Testis (tissue), 2 donors: ENCODE measurements around the gene CFHR4.

Experiments used
- POLR2A ChIP-seq: fragments of 450-650 bp; IDR thresholded peaks from one replicate; pipeline ENCODE4 v1.6.1; 2017; ENCODE audit warnings: antibody characterized with exemption, mild to moderate bottlenecking, moderate library complexity
- TF ChIP-seq, protein P1 (sequence below), 3 experiments: fragments of 450-650 bp in 2 of 3; fragments of 200-600 bp in 1 of 3; sonication (generic) in 1 of 3; IDR thresholded peaks; one replicate each; pipeline ENCODE4 v1.5.1; 2016 to 2019; ENCODE audit warnings: antibody characterized with exemption in 3 of 3, mild to moderate bottlenecking in 2 of 3, moderate library complexity in 1 of 3

DNA sequence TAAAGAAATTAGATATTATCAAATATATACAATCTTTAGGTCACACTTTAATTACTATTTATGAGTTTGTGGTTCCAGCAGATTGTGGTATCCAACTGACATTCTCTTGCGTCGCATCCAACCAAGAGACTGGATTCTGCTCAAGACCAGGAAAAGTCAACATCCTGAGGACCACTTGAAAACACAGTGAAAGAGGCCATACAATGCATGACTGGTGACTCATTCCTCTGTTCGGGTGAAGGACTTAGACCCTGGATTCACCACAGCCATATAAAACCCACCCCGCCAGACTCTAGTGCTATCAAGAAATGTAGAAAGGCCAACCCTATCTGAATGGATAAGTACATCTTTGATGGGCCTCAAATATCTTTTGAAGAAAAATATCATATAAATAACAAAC, 14.5 kb upstream of the CFHR4 start:
- TF ChIP-seq, protein P1, sequence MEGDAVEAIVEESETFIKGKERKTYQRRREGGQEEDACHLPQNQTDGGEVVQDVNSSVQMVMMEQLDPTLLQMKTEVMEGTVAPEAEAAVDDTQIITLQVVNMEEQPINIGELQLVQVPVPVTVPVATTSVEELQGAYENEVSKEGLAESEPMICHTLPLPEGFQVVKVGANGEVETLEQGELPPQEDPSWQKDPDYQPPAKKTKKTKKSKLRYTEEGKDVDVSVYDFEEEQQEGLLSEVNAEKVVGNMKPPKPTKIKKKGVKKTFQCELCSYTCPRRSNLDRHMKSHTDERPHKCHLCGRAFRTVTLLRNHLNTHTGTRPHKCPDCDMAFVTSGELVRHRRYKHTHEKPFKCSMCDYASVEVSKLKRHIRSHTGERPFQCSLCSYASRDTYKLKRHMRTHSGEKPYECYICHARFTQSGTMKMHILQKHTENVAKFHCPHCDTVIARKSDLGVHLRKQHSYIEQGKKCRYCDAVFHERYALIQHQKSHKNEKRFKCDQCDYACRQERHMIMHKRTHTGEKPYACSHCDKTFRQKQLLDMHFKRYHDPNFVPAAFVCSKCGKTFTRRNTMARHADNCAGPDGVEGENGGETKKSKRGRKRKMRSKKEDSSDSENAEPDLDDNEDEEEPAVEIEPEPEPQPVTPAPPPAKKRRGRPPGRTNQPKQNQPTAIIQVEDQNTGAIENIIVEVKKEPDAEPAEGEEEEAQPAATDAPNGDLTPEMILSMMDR (IDR thresholded peaks at IDR 0.05) = no peak
- TF ChIP-seq POLR2A = no peak
